OCI-LY7 (cell line): ENCODE measurements around the gene CSE1L. TPM values are rescaled to one million over a fixed set of nuclear protein-coding genes. Genes with fewer than 3 reads are reported as not detected.

Source experiments
- BruUV-seq: library from RNA; stranded (reverse); fragments of 400-500 nt; replicated peaks from 2 replicates; lab custom pipeline; 2021; lab: Mats Ljungman, UMichigan
- CTCF ChIA-PET: fragments of 300-600 bp; sonication (Branson Sonifier 250); formaldehyde crosslinking; loops from one replicate; lab custom pipeline; 2022; ENCODE audit warnings: antibody characterized with exemption; ENCODE audit not compliant: unreplicated experiment; lab: Charles Lee
- POLR2A ChIA-PET: fragments of 300-600 bp; sonication (Branson Sonifier 250); formaldehyde crosslinking; loops from one replicate; lab custom pipeline; 2022; ENCODE audit warnings: antibody characterized with exemption; lab: Charles Lee
- DNase-seq: peaks from one replicate; pipeline ENCODE4 v3.0.0-alpha.2; 2015; ENCODE audit warnings: low spot score
- H2AFZ ChIP-seq: fragments of 200-600 bp; sonication (generic), shearing (Covaris generic); 2 replicates; pipeline ENCODE4 v1.6.1; 2014; ENCODE audit warnings: mild to moderate bottlenecking, antibody characterized with exemption, low read length, moderate library complexity
- H3K27ac ChIP-seq: fragments of 200-600 bp; sonication (generic); 2 replicates; pipeline ENCODE4 v1.5.1; 2014; ENCODE audit warnings: mixed run types, low read depth, mild to moderate bottlenecking, moderate library complexity, low read length, inconsistent platforms; ENCODE audit not compliant: poor library complexity, severe bottlenecking
- H3K36me3 ChIP-seq: fragments of 200-600 bp; sonication (generic); 2 replicates; pipeline ENCODE4 v1.6.1; 2014; ENCODE audit warnings: mild to moderate bottlenecking, antibody characterized with exemption, low read length, moderate library complexity, mixed read lengths; ENCODE audit not compliant: insufficient read depth
- H3K4me1 ChIP-seq: fragments of 200-600 bp; sonication (generic); 2 replicates; pipeline ENCODE4 v1.5.1; 2014; ENCODE audit warnings: mild to moderate bottlenecking, low read length; ENCODE audit not compliant: insufficient read depth, poor library complexity, severe bottlenecking
- H3K4me2 ChIP-seq: fragments of 200-600 bp; sonication (generic); 2 replicates; pipeline ENCODE4 v1.6.1; 2014; ENCODE audit warnings: mild to moderate bottlenecking, low read length
- H3K4me3 ChIP-seq: fragments of 200-600 bp; sonication (generic); 2 replicates; pipeline ENCODE4 v1.5.1; 2014; ENCODE audit warnings: mild to moderate bottlenecking, low read depth, low read length; ENCODE audit not compliant: poor library complexity, severe bottlenecking
- H3K79me2 ChIP-seq: fragments of 200-600 bp; sonication (generic); 2 replicates; pipeline ENCODE4 v1.6.1; 2016; ENCODE audit warnings: low read depth, mild to moderate bottlenecking, low read length, moderate library complexity, mixed read lengths; ENCODE audit not compliant: insufficient read depth
- H3K9me2 ChIP-seq: fragments of 200-600 bp; sonication (generic); 2 replicates; pipeline ENCODE4 v1.6.1; 2016; ENCODE audit warnings: mild to moderate bottlenecking, low read length, mixed read lengths; ENCODE audit not compliant: insufficient read depth
- H3K9me3 ChIP-seq: fragments of 200-600 bp; sonication (generic); 2 replicates; pipeline ENCODE4 v1.6.1; 2014; ENCODE audit warnings: mild to moderate bottlenecking, mixed run types, low read length, mixed read lengths
- H4K20me1 ChIP-seq: fragments of 200-600 bp; sonication (generic); 2 replicates; pipeline ENCODE4 v1.6.1; 2014; ENCODE audit warnings: mild to moderate bottlenecking, antibody characterized with exemption, low read length, moderate library complexity, mixed read lengths; ENCODE audit not compliant: insufficient read depth
- EZH2phosphoT487 ChIP-seq: fragments of 200-600 bp; sonication (generic); IDR thresholded peaks from 2 replicates; pipeline ENCODE4 v1.6.1; 2018; ENCODE audit warnings: low read depth, borderline replicate concordance, mild to moderate bottlenecking, mixed run types, antibody characterized with exemption, low read length, moderate library complexity, mixed read lengths
- intact Hi-C: fragments of 100-400 bp; cut with micrococcal nuclease; formaldehyde crosslinking; loops from one replicate; pipeline ENCODE4 v1.10.0; 2022; ENCODE audit not compliant: unreplicated experiment
- total RNA-seq, 2 experiments: library from RNA; depleted of rRNA in 1 of 2; stranded (reverse); fragments of >200 nt in 1 of 2; shearing (Covaris generic) in 1 of 2; gene quantifications; 2 replicates each; pipeline ENCODE4 v1.2.3, GENCODE V29; 2014 to 2022
- TF ChIP-seq, protein P1 (sequence below): fragments of 200-600 bp; sonication (generic); conservative IDR thresholded peaks from 2 replicates; pipeline ENCODE4 v1.5.1; 2014; ENCODE audit warnings: mild to moderate bottlenecking, antibody characterized with exemption, low read length, moderate library complexity, mixed read lengths

CSE1L gene
- total RNA-seq, 2 experiments from 2014 or later: 104 to 145 TPM

- no peaks in the 10 kb centered on the region for H3K9me3 ChIP-seq
- intact Hi-C loops: loop anchor here (10.0 kb wide), 1 partner anchor 1685 kb away; the partner anchor contains the start of gene ZMYND8
- ChIA-PET POLR2A (no interaction called here), CTCF (no interaction called here)
- peaks cover 21% of the 10 kb centered on the region; the same call in 1 of the 2 replicates for H3K36me3 ChIP-seq
- no peaks in the 10 kb centered on the region for H3K9me2 ChIP-seq
- BruUV-seq: no TSS peak
- no peaks in the 10 kb centered on the region for H3K79me2 ChIP-seq
- no peak overlapping the region for H2AFZ ChIP-seq
- no peak overlapping the region for H3K4me3 ChIP-seq
- no peak overlapping the region for H3K27ac ChIP-seq
- H3K4me1 ChIP-seq: peaks cover 8% of the 10 kb centered on the region
- no peak overlapping the region for H3K4me2 ChIP-seq
- DNase-seq: no peak
- TF ChIP-seq, protein P1, sequence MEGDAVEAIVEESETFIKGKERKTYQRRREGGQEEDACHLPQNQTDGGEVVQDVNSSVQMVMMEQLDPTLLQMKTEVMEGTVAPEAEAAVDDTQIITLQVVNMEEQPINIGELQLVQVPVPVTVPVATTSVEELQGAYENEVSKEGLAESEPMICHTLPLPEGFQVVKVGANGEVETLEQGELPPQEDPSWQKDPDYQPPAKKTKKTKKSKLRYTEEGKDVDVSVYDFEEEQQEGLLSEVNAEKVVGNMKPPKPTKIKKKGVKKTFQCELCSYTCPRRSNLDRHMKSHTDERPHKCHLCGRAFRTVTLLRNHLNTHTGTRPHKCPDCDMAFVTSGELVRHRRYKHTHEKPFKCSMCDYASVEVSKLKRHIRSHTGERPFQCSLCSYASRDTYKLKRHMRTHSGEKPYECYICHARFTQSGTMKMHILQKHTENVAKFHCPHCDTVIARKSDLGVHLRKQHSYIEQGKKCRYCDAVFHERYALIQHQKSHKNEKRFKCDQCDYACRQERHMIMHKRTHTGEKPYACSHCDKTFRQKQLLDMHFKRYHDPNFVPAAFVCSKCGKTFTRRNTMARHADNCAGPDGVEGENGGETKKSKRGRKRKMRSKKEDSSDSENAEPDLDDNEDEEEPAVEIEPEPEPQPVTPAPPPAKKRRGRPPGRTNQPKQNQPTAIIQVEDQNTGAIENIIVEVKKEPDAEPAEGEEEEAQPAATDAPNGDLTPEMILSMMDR: no peak
- TF ChIP-seq EZH2phosphoT487: no peak
- no peaks in the 10 kb centered on the region for H4K20me1 ChIP-seq
These were observed 6.3 kb upstream of the CSE1L start for GRCh38 chr20:49039854-49040253.

- Histone ChIP-seq H3K27ac (no peak overlapping the region), H3K4me3 (no peak overlapping the region), H4K20me1 (0 out of 2 replicates have a peak, but pooled peaks cover 4% of the 10 kb centered on the region), H3K4me1 (peaks cover 17% of the 10 kb centered on the region), H3K79me2 (peaks cover 22% of the 10 kb centered on the region), H3K9me2 (no peaks in the 10 kb centered on the region), H3K9me3 (no peaks in the 10 kb centered on the region), H2AFZ (no peak overlapping the region), H3K36me3 (peaks cover 4% of the 10 kb centered on the region), H3K4me2 (no peak overlapping the region)
- CTCF ChIA-PET: no interaction called here
- no TSS peak for BruUV-seq
- no peak for DNase-seq
- POLR2A ChIA-PET: no interaction called here
- intact Hi-C loops: loop anchor here (10.0 kb wide), 1 partner anchor 1688 kb away; the partner anchor contains the start of gene ZMYND8
- TF ChIP-seq, protein P1: no peak
These were observed 3.1 kb upstream of the CSE1L start for GRCh38 chr20:49043000-49043399.

GRCh38 chr20:49045440-49046086 is 549 bp upstream of the CSE1L start:
- TSS peak; percentile 91 for BruUV-seq

More at GRCh38 chr20:49045440-49046086, 549 bp upstream of the CSE1L start:
- Histone ChIP-seq H3K9me3 (peaks cover 17% of the 10 kb centered on the region; the same call in 1 of the 2 replicates), H3K36me3 (peaks cover 29% of the 10 kb centered on the region), H4K20me1 (peaks cover 17% of the 10 kb centered on the region; the same call in 1 of the 2 replicates), H3K79me2 (peaks cover 48% of the 10 kb centered on the region), H3K4me2 (peak overlapping the region; percentile 88), H3K4me3 (peak overlapping the region; percentile 96), H3K27ac (peak overlapping the region; percentile 88), H2AFZ (peak overlapping the region; percentile 89), H3K4me1 (peaks cover 22% of the 10 kb centered on the region), H3K9me2 (no peaks in the 10 kb centered on the region)
- intact Hi-C loops: loop anchor here (5.0 to 10.0 kb wide), 2 partner anchors 172 to 1691 kb away; partner anchors contain the start of genes DDX27 and ZMYND8
- peak; percentile 37 for DNase-seq
- POLR2A ChIA-PET: interaction anchor here (0.9 to 1.2 kb wide), 4 partner anchors 10 to 234 kb away, joined by 3 read pairs; no protein-coding TSS in a partner anchor
- CTCF ChIA-PET: no interaction called here
- no peak for TF ChIP-seq EZH2phosphoT487
- TF ChIP-seq, protein P1: no peak
